Common myeloid progenitor, CD34-positive (primary cell): Measurements from ENCODE around the gene ING5.

ENCODE experiments used
- CTCF ChIA-PET: fragments of 350-600 bp; sonication (Branson Sonifier 250); formaldehyde crosslinking; loops from one replicate; lab custom pipeline; 2021; ENCODE audit warnings: antibody characterized with exemption; lab: Charles Lee
- POLR2A ChIA-PET: fragments of 350-600 bp; sonication (Branson Sonifier 250); formaldehyde crosslinking; loops from one replicate; lab custom pipeline; 2021; ENCODE audit warnings: antibody characterized with exemption; lab: Charles Lee
- DNase-seq, 3 donors: peaks; one replicate each; pipeline versions ENCODE4 v3.0.0 to v3.0.0-alpha.2; 2013
- H3K27ac ChIP-seq, 2 experiments: 1 replicate in 1 of 2; 2 replicates in 1 of 2; pipeline ENCODE4 v1.7.0; 2013; ENCODE audit warnings: inconsistent platforms in 2 of 2, low read length in 2 of 2, mild to moderate bottlenecking in 2 of 2, low read depth in 1 of 2, moderate library complexity in 1 of 2; ENCODE audit not compliant: severe bottlenecking in 2 of 2, insufficient read depth in 1 of 2, poor library complexity in 1 of 2
- H3K27me3 ChIP-seq, 5 experiments: replicated peaks in 2 of 5; 1 replicate in 3 of 5; 2 replicates in 2 of 5; pipeline versions ENCODE4 v1.6.1 to v1.7.0; 2013; ENCODE audit warnings: low read length in 4 of 5, mild to moderate bottlenecking in 2 of 5, moderate library complexity in 2 of 5, inconsistent platforms in 1 of 5; ENCODE audit not compliant: insufficient read depth in 5 of 5, control insufficient read depth in 4 of 5
- H3K36me3 ChIP-seq, 4 experiments: 1 replicate in 2 of 4; 2 replicates in 2 of 4; pipeline versions ENCODE4 v1.6.1 to v1.7.0; 2013; ENCODE audit warnings: low read length in 3 of 4, control low read depth in 1 of 4, mild to moderate bottlenecking in 1 of 4; ENCODE audit not compliant: control insufficient read depth in 4 of 4, insufficient read depth in 4 of 4
- H3K4me1 ChIP-seq, 4 experiments: 1 replicate in 3 of 4; 2 replicates in 1 of 4; pipeline versions ENCODE4 v1.6.1 to v1.7.1; 2013; ENCODE audit warnings: low read length in 3 of 4, mild to moderate bottlenecking in 3 of 4, control low read depth in 1 of 4, inconsistent platforms in 1 of 4, moderate library complexity in 1 of 4; ENCODE audit not compliant: control insufficient read depth in 4 of 4, insufficient read depth in 4 of 4; ENCODE audit errors: control extremely low read depth in 1 of 4
- H3K4me3 ChIP-seq, 7 experiments: 1 replicate in 4 of 7; 2 replicates in 3 of 7; pipeline versions ENCODE4 v1.5.1 to v1.7.0; 2013; ENCODE audit warnings: mild to moderate bottlenecking in 7 of 7, low read length in 6 of 7, moderate library complexity in 6 of 7, inconsistent platforms in 2 of 7, low read depth in 2 of 7, control low read depth in 1 of 7; ENCODE audit not compliant: insufficient read depth in 4 of 7, control insufficient read depth in 1 of 7; ENCODE audit errors: extremely low read depth in 1 of 7
- H3K9me3 ChIP-seq, 5 experiments: 1 replicate in 4 of 5; 2 replicates in 1 of 5; pipeline versions ENCODE4 v1.6.1 to v1.7.1; 2013; ENCODE audit warnings: low read length in 4 of 5, mild to moderate bottlenecking in 2 of 5, inconsistent platforms in 1 of 5, low read depth in 1 of 5, moderate library complexity in 1 of 5; ENCODE audit not compliant: control insufficient read depth in 4 of 5, insufficient read depth in 2 of 5; ENCODE audit errors: control extremely low read depth in 1 of 5
- WGBS: methylation state at CpG from one replicate; pipeline ENCODE4 v1.1.5; 2013; ENCODE audit not compliant: insufficient coverage; 5-methylcytosine and 5-hydroxymethylcytosine counted together

Gene ING5

GRCh38 chr2:241722896-241723454 lies 21.1 kb downstream of the ING5 start:
- Histone ChIP-seq H3K4me1 (no peaks in the 10 kb centered on the region), H3K9me3 (peaks cover 0 to 28% (median 24%) of the 10 kb centered on the region in 5 experiments), H3K36me3 (peaks cover 7 to 72% (median 55%) of the 10 kb centered on the region in 4 experiments), H3K27me3 (no peaks in the 10 kb centered on the region), H3K27ac (no peak overlapping the region), H3K4me3 (no peak overlapping the region)
- CTCF ChIA-PET, result interaction anchor here (0.6 to 1.2 kb wide), 3 partner anchors 13 to 840 kb away, joined by 3 read pairs; partner anchors contain the start of gene ING5
- POLR2A ChIA-PET, result no interaction called here
- DNase-seq, result no peak
- 98% methylated on average over 18 of the region's 21 CpGs for WGBS

GRCh38 chr2:241724259-241724974 lies 22.6 kb downstream of the ING5 start:
- peak in 1 of 3 donors; percentile 20 for DNase-seq
- peaks cover 0 to 28% (median 24%) of the 10 kb centered on the region in 5 experiments for H3K9me3 ChIP-seq
- H3K27me3 ChIP-seq, result no peaks in the 10 kb centered on the region
- POLR2A ChIA-PET, result no interaction called here
- H3K4me1 ChIP-seq, result no peaks in the 10 kb centered on the region
- H3K4me3 ChIP-seq, result no peak overlapping the region
- 98% methylated on average over 38 of the region's 41 CpGs for WGBS
- CTCF ChIA-PET, result interaction anchor here (0.7 to 1.2 kb wide), 3 partner anchors 9 to 18 kb away, joined by 3 to 4 read pairs (median 3); no protein-coding TSS in a partner anchor
- no peak overlapping the region for H3K27ac ChIP-seq
- peaks cover 7 to 63% (median 52%) of the 10 kb centered on the region in 4 experiments for H3K36me3 ChIP-seq

- H3K36me3 ChIP-seq, result peaks cover 7 to 55% (median 45%) of the 10 kb centered on the region in 4 experiments
- no peak for DNase-seq
- peaks cover 0 to 28% (median 24%) of the 10 kb centered on the region in 5 experiments for H3K9me3 ChIP-seq
- no peaks in the 10 kb centered on the region for H3K27me3 ChIP-seq
- CTCF ChIA-PET, result interaction anchor here (0.7 kb wide), 2 partner anchors 9 kb away, joined by 3 to 4 read pairs; partner anchors contain the start of gene D2HGDH
- POLR2A ChIA-PET, result no interaction called here
- peaks cover 0 to 2% (median 0%) of the 10 kb centered on the region in 4 experiments for H3K4me1 ChIP-seq
- H3K27ac ChIP-seq, result no peak overlapping the region
- H3K4me3 ChIP-seq, result no peak overlapping the region
- 96% methylated on average over 61 of the region's 76 CpGs for WGBS
Observed at GRCh38 chr2:241724975-241725870, 23.4 kb downstream of the ING5 start.

- H3K4me3 ChIP-seq, result no peak overlapping the region
- no peak overlapping the region for H3K27ac ChIP-seq
- no peaks in the 10 kb centered on the region for H3K27me3 ChIP-seq
- peaks cover 0 to 24% (median 20%) of the 10 kb centered on the region in 5 experiments for H3K9me3 ChIP-seq
- peaks cover 6 to 43% (median 33%) of the 10 kb centered on the region in 4 experiments for H3K36me3 ChIP-seq
- peaks cover 0 to 14% (median 2%) of the 10 kb centered on the region in 4 experiments for H3K4me1 ChIP-seq
- 96% methylated on average over 9 of the region's 16 CpGs for WGBS
- ChIA-PET POLR2A (interaction anchor here (0.6 kb wide), 1 partner anchor 911 kb away, joined by 3 read pairs; no protein-coding TSS in a partner anchor), CTCF (interaction anchor here (0.7 to 1.3 kb wide), 2 partner anchors 8 to 23 kb away, joined by 3 to 4 read pairs; partner anchors contain the start of gene D2HGDH)
- DNase-seq, result no peak
Observed at GRCh38 chr2:241726459-241726858, 24.6 kb downstream of the ING5 start.

- WGBS, result 96% methylated on average over 4 of the region's 8 CpGs
- H3K36me3 ChIP-seq, result peaks cover 6 to 28% (median 19%) of the 10 kb centered on the region in 4 experiments
- DNase-seq, result no peak
- peaks cover 0 to 11% (median 8%) of the 10 kb centered on the region in 5 experiments for H3K9me3 ChIP-seq
- H3K4me3 ChIP-seq, result no peak overlapping the region
- H3K4me1 ChIP-seq, result peaks cover 0 to 16% (median 3%) of the 10 kb centered on the region in 4 experiments
- H3K27ac ChIP-seq, result no peak overlapping the region
- ChIA-PET CTCF (interaction anchor here (1.0 kb wide), 1 partner anchor 12 kb away, joined by 3 read pairs; no protein-coding TSS in a partner anchor), POLR2A (no interaction called here)
- H3K27me3 ChIP-seq, result no peaks in the 10 kb centered on the region
Observed at GRCh38 chr2:241728000-241728399, 26.2 kb downstream of the ING5 start.

- H3K27ac ChIP-seq, result no peak overlapping the region
- peaks cover 3 to 21% (median 13%) of the 10 kb centered on the region in 4 experiments for H3K36me3 ChIP-seq
- H3K4me3 ChIP-seq, result no peak overlapping the region
- ChIA-PET CTCF (interaction anchor here (0.9 to 1.5 kb wide), 3 partner anchors 12 to 140 kb away, joined by 3 to 4 read pairs (median 3); no protein-coding TSS in a partner anchor), POLR2A (no interaction called here)
- WGBS, result 95% methylated on average over 19 of the region's 19 CpGs
- H3K27me3 ChIP-seq, result no peaks in the 10 kb centered on the region
- no peak for DNase-seq
- H3K9me3 ChIP-seq, result peaks cover 0 to 5% (median 2%) of the 10 kb centered on the region in 5 experiments
- H3K4me1 ChIP-seq, result peaks cover 0 to 16% (median 6%) of the 10 kb centered on the region in 4 experiments
Observed at GRCh38 chr2:241728627-241729026, 26.8 kb downstream of the ING5 start.
